Activated effector memory CD4-positive, alpha-beta T cell treated with Interleukin-2 at 50 U/mL for 16 hours (primary cell): Measurements from ENCODE around the gene ACOT12.
"Not testable (repeated sequence)": the region's sequence is repeated elsewhere in the genome, so short reads cannot be mapped to it uniquely, and the experiment has no call there.

Source experiments
- DNase-seq: peaks from one replicate; pipeline ENCODE4 v3.0.0-alpha.2; 2020

Gene ACOT12

GRCh38 chr5:81398741-81399140 is 4.8 kb upstream of the ACOT12 start:
- no peak for DNase-seq

- no peak for DNase-seq
Observed at GRCh38 chr5:81397176-81397575, 3.2 kb upstream of the ACOT12 start.

DNA sequence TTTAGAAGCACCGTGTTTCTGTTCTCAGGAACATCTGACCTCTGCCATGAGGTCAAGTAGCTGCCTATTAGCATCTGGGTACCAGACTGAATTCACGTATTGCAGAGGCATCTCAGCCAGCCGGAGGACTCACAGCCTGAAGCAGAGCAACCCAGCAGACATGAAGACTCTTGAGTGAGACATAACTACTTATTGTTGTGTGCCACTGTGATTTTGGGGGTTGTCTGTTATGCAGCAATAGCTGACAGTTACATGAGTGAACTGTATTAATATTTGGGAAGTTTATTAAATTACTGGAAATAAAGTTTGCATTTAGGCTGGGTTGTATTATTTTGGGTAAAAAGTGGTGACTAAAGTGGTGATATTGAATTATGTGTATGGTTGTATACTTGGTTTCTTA is 1.3 kb upstream of the ACOT12 start:
- no peak for DNase-seq

- DNase-seq, result no peak
Observed at GRCh38 chr5:81393430-81393782, 528 bp downstream of the ACOT12 start.

DNA sequence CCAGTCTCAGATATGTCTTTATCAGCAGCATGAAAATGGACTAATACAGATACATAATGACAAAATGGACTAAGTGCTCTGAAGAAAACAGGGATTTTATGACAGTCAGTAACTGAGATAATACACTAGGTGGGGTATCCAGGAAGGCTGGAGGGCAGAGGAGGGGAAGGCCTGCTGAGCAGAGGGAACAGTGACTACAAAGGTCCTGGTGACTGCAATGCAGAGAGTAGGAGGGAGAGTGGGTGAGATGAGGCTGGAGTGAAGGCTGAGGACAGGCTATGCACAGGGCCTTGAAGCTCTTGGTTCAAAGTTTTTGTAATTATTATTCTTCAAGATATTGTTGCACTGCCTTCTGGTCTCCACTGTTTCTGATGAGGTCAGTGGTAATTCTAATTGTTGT is 4.9 kb downstream of the ACOT12 start:
- no peak for DNase-seq

DNA sequence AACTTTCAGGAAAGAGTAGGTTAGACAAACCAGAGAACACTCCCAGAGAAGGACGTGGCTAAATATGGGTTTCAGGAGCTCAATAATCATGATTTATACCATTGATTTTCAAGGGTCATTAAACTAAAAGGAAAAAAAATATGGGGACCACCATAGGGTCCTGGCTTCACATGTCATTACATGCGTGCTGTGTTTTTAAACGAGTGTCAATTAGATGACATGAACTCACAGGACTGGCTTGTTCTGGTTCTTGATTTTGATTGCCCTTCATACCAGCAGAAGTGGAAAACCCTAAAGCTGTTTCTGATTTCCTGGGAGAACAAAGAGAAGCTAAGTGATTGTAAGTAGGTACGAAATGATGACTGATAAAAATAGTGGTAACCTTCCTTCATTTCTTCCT is 5.8 kb downstream of the ACOT12 start:
- no peak for DNase-seq

DNA sequence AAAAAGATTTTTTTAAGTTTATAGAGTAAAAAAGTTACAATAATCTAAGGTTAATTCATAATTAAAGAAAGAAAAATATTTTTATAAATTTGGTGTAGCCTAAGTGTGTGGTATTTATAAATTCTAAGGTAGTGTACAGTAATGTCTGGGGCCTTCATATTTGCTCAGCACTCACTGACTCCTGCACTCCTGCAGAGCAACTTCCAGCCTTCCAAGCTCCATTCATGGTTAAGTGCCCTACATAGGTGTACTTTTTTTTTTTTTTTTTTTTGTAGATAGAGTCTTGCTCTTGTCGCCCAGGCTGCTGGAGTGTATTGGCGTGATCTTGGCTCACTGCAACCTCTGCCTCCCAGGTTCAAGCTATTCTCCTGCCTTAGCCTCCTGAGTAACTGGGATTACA is 10.1 kb downstream of the ACOT12 start:
- DNase-seq, result no peak

GRCh38 chr5:81371354-81371876 is 22.5 kb downstream of the ACOT12 start:
- no peak for DNase-seq

- no peak for DNase-seq
Observed at GRCh38 chr5:81370912-81371311, 23.0 kb downstream of the ACOT12 start.

GRCh38 chr5:81365541-81365940 is 28.4 kb downstream of the ACOT12 start:
- no peak for DNase-seq

- no peak for DNase-seq
Observed at GRCh38 chr5:81363093-81363871, 30.7 kb downstream of the ACOT12 start.

- no peak for DNase-seq
Observed at GRCh38 chr5:81361600-81361999, 32.3 kb downstream of the ACOT12 start.

GRCh38 chr5:81360640-81361039 is 33.3 kb downstream of the ACOT12 start:
- DNase-seq, result no peak

DNA sequence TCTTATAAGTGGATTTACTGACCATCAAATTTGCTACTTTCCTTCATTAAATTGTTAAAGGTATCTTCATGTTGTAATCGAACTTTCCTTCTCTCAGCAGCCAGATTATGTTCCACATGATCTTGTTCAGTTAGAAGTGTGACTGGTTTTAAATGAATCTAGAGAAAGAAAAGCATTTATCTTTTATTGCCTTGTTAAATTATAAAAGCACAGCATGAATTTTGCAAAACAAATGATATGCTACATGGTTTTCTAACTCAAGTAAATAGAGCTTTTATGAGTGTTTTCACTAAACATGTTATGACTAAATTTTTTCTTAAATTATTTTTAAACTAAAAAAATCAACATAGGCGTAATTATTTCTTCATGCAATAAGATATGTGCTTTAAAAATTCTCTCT is 34.1 kb downstream of the ACOT12 start:
- DNase-seq, result no peak

DNA sequence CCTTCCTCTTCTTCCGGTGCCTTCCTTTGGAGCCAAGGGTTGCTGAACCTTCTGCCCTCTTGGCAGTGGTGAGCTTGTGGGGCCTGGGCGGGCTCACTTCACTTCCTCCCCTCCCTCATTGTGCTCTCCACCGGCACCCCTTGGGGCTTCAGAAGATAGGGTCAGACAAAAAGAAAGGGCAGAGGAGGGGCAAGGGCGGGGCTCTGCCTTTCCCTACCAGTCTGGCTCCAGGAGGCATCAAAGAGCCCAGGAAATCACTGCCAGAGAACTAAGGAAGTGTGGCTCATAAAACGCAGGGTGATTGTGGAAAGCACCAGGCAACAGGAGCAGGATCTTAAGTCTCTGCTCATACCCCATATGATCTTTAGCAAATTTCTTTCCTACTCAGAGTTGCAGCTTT is 34.8 kb downstream of the ACOT12 start:
- DNase-seq, result no peak

GRCh38 chr5:81355291-81356251 is 38.4 kb downstream of the ACOT12 start:
- DNase-seq, result no peak

- DNase-seq, result no peak
Observed at GRCh38 chr5:81354093-81354492, 39.8 kb downstream of the ACOT12 start.

- DNase-seq, result no peak
Observed at GRCh38 chr5:81353189-81353588, 40.7 kb downstream of the ACOT12 start.

GRCh38 chr5:81350507-81350906 is 43.4 kb downstream of the ACOT12 start:
- DNase-seq, result no peak

DNA sequence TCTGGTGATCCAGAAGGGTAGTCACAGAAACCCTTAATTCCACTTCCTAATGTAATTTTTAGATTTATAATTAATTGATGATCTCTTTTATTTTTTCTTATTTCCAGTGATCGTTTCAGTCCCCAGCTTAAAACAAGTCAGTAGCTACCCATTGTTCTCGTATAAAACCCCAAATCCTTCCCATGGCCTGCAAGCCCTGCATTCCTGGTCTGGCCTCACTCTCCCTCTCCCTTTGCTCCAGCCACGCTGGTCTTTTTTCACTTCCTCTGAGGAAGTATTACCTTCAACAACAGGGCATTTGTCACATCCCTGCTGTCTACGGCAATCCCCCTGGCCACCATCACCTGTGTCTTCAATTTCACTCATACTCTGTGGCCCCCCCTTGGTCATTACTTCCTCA is 44.8 kb downstream of the ACOT12 start:
- no peak for DNase-seq

DNA sequence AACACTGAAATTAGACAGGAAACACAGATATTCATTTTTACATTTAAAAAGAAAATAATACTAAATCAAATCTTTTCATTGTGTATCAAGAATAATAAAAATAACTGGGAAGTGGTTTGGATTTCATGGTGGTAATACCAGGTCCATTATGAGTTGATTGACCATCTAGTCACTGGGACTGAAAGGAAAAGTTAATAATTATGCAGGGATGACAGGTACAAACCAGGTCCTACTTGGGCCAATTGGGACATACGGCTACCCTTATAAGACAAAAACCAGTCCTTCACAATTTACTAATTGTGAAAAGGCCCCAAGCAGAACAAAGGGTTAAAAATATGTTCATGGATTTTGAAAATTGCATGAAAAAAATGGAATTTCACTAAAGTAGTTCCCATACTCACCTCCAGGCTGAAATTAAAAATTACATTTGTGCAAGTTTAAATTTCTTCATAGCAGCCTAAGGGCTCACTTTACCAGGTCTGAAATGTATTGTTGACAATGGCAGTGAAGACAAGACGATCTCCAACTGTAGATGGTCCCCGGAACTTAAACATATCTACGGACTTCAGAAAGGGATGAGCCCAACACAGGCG is 48.4 kb downstream of the ACOT12 start:
- DNase-seq, result no peak

GRCh38 chr5:81344736-81345135 is 49.2 kb downstream of the ACOT12 start:
- no peak for DNase-seq

DNA sequence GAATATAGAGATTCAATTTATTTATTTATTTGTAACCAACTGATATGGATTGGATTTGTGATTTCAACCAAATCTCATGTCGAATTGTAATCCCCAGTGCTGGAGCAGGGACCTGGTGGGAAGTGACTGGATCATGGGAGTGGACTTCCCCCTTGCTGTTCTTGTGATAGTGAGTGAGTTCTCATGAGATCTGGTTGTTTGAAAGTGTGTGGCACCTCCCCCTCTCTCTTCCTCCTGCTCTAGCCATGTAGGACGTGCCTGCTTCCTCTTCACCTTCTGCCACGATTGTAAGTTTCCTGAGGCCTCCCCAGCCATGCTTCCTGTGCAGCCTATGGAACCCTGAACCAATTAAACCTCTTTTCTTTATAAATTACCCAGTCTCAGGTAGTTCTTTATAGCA is 55.7 kb downstream of the ACOT12 start:
- DNase-seq, result not testable (repeated sequence)

DNA sequence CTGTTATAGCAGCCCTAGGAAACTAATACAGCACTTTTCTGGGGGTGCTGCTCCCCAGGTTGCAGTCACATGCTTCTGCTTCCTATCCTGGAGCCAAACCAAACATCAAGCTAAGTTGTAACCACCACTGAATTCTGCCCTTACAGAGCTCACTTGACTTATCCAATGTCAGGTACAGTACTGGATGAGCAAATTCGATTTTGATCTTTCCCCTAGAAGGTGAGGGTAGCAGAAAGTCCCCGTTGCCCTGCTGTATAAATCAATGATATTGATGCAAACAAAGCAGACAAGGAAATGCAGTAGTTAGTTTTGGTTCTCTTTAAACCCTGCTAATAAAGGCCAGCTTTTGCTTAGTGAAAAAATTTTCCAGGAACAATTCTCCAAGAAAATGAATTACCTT is 56.1 kb downstream of the ACOT12 start:
- no peak for DNase-seq
